ENCODE data around the gene TRAPPC3.

Gene TRAPPC3

GRCh38 chr1:36089393-36090121 is 59.7 kb downstream of the TRAPPC3 start:
- H3K4me1 ChIP-seq (ENCODE audit: control insufficient read depth, insufficient read depth, low read depth, low read length), result peaks cover 35% of the 10 kb centered on the region
- H3K4me3 ChIP-seq (ENCODE audit: insufficient read depth in 1 of 2, low read depth in 1 of 2, low read length in 2 of 2), result peak overlapping the region; percentile 94 to 97
- 17% methylated on average over 32 of the region's 32 CpGs for WGBS
- H3K36me3 ChIP-seq (ENCODE audit: control insufficient read depth in 1 of 2, insufficient read depth in 2 of 2, low read depth in 1 of 2, low read length in 2 of 2), result peaks cover 38% of the 10 kb centered on the region in 2 experiments
- peak overlapping the region; percentile 92 for H4K8ac ChIP-seq (ENCODE audit: low read length)
- H3K4ac ChIP-seq (ENCODE audit: low read depth in 1 of 2, low read length in 2 of 2), result peak overlapping the region in 1 of 2 experiments; percentile 76
- peaks cover 26% of the 10 kb centered on the region for H3K79me1 ChIP-seq (replicated peaks; ENCODE audit: low read length, poor library complexity, severe bottlenecking)
- H3K27ac ChIP-seq (ENCODE audit: low read length, poor library complexity, severe bottlenecking), result peak overlapping the region; percentile 69
- no peak overlapping the region for H3K14ac ChIP-seq (ENCODE audit: low read length in 2 of 2)
- H3K23ac ChIP-seq (ENCODE audit: low read length in 2 of 2), result no peak overlapping the region
- H2AK5ac ChIP-seq (ENCODE audit: low read length, severe bottlenecking), result no peak overlapping the region
- H4K91ac ChIP-seq (ENCODE audit: low read length), result peak overlapping the region; percentile 71
- H3K4me2 ChIP-seq (ENCODE audit: low read length, poor library complexity, severe bottlenecking), result peak overlapping the region; percentile 85
- peak overlapping the region; percentile 96 for H2AFZ ChIP-seq (ENCODE audit: low read depth, low read length)
- peak overlapping the region; percentile 22 for H2BK5ac ChIP-seq (ENCODE audit: low read depth, low read length, poor library complexity, severe bottlenecking)
- H2BK12ac ChIP-seq (ENCODE audit: low read length in 2 of 2), result no peak overlapping the region
- H3K18ac ChIP-seq (ENCODE audit: low read depth in 1 of 2, low read length in 2 of 2), result peak overlapping the region; percentile 84 to 96
- H3K27me3 ChIP-seq (ENCODE audit: control insufficient read depth in 1 of 2, insufficient read depth in 1 of 2, low read length in 2 of 2), result peaks cover 0 to 7% of the 10 kb centered on the region in 2 experiments
- H3K9me3 ChIP-seq (ENCODE audit: control insufficient read depth, low read length), result no peaks in the 10 kb centered on the region
- peak; percentile 85 for DNase-seq
- H2BK120ac ChIP-seq (ENCODE audit: low read depth, low read length), result no peak overlapping the region
- no peak overlapping the region for H2BK15ac ChIP-seq (ENCODE audit: low read depth, poor library complexity, severe bottlenecking)
- peak overlapping the region; percentile 97 for H3K9ac ChIP-seq (ENCODE audit: low read length)

- H2AFZ ChIP-seq (ENCODE audit: low read depth, low read length), result peak within 1 kb of the TSS; percentile 99
- H3K79me1 ChIP-seq (replicated peaks; ENCODE audit: low read length, poor library complexity, severe bottlenecking), result peaks cover 23% of the 10 kb centered on the region
- H4K91ac ChIP-seq (ENCODE audit: low read length), result peak within 1 kb of the TSS; percentile 79
- H2BK5ac ChIP-seq (ENCODE audit: low read depth, low read length, poor library complexity, severe bottlenecking), result peak within 1 kb of the TSS; percentile 22
- peaks cover 30 to 32% of the 10 kb centered on the region in 2 experiments for H3K36me3 ChIP-seq (ENCODE audit: control insufficient read depth in 1 of 2, insufficient read depth in 2 of 2, low read depth in 1 of 2, low read length in 2 of 2)
- peak within 1 kb of the TSS; percentile 69 for H3K27ac ChIP-seq (ENCODE audit: low read length, poor library complexity, severe bottlenecking)
- peak within 1 kb of the TSS in 1 of 2 experiments; percentile 80 for H3K14ac ChIP-seq (ENCODE audit: low read length in 2 of 2)
- H3K23ac ChIP-seq (ENCODE audit: low read length in 2 of 2), result no peak within 1 kb of the TSS
- H3K18ac ChIP-seq (ENCODE audit: low read depth in 1 of 2, low read length in 2 of 2), result peak within 1 kb of the TSS; percentile 84 to 96
- DNase-seq, result peak; percentile 89
- H2BK12ac ChIP-seq (ENCODE audit: low read length in 2 of 2), result peak within 1 kb of the TSS in 1 of 2 experiments; percentile 43
- H3K4me3 ChIP-seq (ENCODE audit: insufficient read depth in 1 of 2, low read depth in 1 of 2, low read length in 2 of 2), result peak within 1 kb of the TSS; percentile 94 to 97
- peaks cover 0 to 11% of the 10 kb centered on the region in 2 experiments for H3K27me3 ChIP-seq (ENCODE audit: control insufficient read depth in 1 of 2, insufficient read depth in 1 of 2, low read length in 2 of 2)
- no peak within 1 kb of the TSS for H2AK5ac ChIP-seq (ENCODE audit: low read length, severe bottlenecking)
- H2BK15ac ChIP-seq (ENCODE audit: low read depth, poor library complexity, severe bottlenecking), result no peak within 1 kb of the TSS
- peak within 1 kb of the TSS; percentile 93 for H4K8ac ChIP-seq (ENCODE audit: low read length)
- H3K9me3 ChIP-seq (ENCODE audit: control insufficient read depth, low read length), result no peaks in the 10 kb centered on the region
- H3K4ac ChIP-seq (ENCODE audit: low read depth in 1 of 2, low read length in 2 of 2), result peak within 1 kb of the TSS in 1 of 2 experiments; percentile 77
- H3K4me1 ChIP-seq (ENCODE audit: control insufficient read depth, insufficient read depth, low read depth, low read length), result peaks cover 34% of the 10 kb centered on the region
- peak within 1 kb of the TSS; percentile 97 for H3K9ac ChIP-seq (ENCODE audit: low read length)
- H2BK120ac ChIP-seq (ENCODE audit: low read depth, low read length), result no peak within 1 kb of the TSS
- H3K4me2 ChIP-seq (ENCODE audit: low read length, poor library complexity, severe bottlenecking), result peak within 1 kb of the TSS; percentile 85
- 3% methylated on average over 70 of the region's 84 CpGs for WGBS
These were observed 60.5 kb downstream of the TRAPPC3 start, which contains the start of gene ADPRS for GRCh38 chr1:36088577-36089392. Gene ADPRS (plus strand): TSS chr1:36088892. CDS start chr1:36088905, 13 bp downstream.

- H3K36me3 ChIP-seq (ENCODE audit: control insufficient read depth in 1 of 2, insufficient read depth in 2 of 2, low read depth in 1 of 2, low read length in 2 of 2), result peaks cover 25 to 26% of the 10 kb centered on the region in 2 experiments
- H3K27ac ChIP-seq (ENCODE audit: low read length, poor library complexity, severe bottlenecking), result no peak overlapping the region
- peak overlapping the region; percentile 97 for H3K9ac ChIP-seq (ENCODE audit: low read length)
- peak overlapping the region; percentile 67 for H3K4me2 ChIP-seq (ENCODE audit: low read length, poor library complexity, severe bottlenecking)
- H2AFZ ChIP-seq (ENCODE audit: low read depth, low read length), result peak overlapping the region; percentile 99
- H2BK5ac ChIP-seq (ENCODE audit: low read depth, low read length, poor library complexity, severe bottlenecking), result no peak overlapping the region
- peak overlapping the region in 1 of 2 experiments; percentile 29 for H2BK12ac ChIP-seq (ENCODE audit: low read length in 2 of 2)
- H3K23ac ChIP-seq (ENCODE audit: low read length in 2 of 2), result no peak overlapping the region
- WGBS, result 65% methylated on average over 8 of the region's 8 CpGs
- no peak overlapping the region for H2BK120ac ChIP-seq (ENCODE audit: low read depth, low read length)
- peak overlapping the region in 1 of 2 experiments; percentile 83 for H3K18ac ChIP-seq (ENCODE audit: low read depth in 1 of 2, low read length in 2 of 2)
- no peaks in the 10 kb centered on the region for H3K9me3 ChIP-seq (ENCODE audit: control insufficient read depth, low read length)
- H3K4me3 ChIP-seq (ENCODE audit: insufficient read depth in 1 of 2, low read depth in 1 of 2, low read length in 2 of 2), result peak overlapping the region; percentile 47 to 97
- H3K4me1 ChIP-seq (ENCODE audit: control insufficient read depth, insufficient read depth, low read depth, low read length), result peaks cover 35% of the 10 kb centered on the region
- H3K14ac ChIP-seq (ENCODE audit: low read length in 2 of 2), result no peak overlapping the region
- H4K8ac ChIP-seq (ENCODE audit: low read length), result peak overlapping the region; percentile 93
- H2AK5ac ChIP-seq (ENCODE audit: low read length, severe bottlenecking), result no peak overlapping the region
- peaks cover 18% of the 10 kb centered on the region for H3K79me1 ChIP-seq (replicated peaks; ENCODE audit: low read length, poor library complexity, severe bottlenecking)
- peak overlapping the region; percentile 53 for H4K91ac ChIP-seq (ENCODE audit: low read length)
- H3K4ac ChIP-seq (ENCODE audit: low read depth in 1 of 2, low read length in 2 of 2), result peak overlapping the region in 1 of 2 experiments; percentile 71
- H3K27me3 ChIP-seq (ENCODE audit: control insufficient read depth in 1 of 2, insufficient read depth in 1 of 2, low read length in 2 of 2), result peaks cover 0 to 16% of the 10 kb centered on the region in 2 experiments
- H2BK15ac ChIP-seq (ENCODE audit: low read depth, poor library complexity, severe bottlenecking), result no peak overlapping the region
- DNase-seq, result no peak
These were observed 61.1 kb downstream of the TRAPPC3 start for GRCh38 chr1:36088265-36088576.

All from mesenchymal stem cell (in vitro differentiated cells and primary cell).